Peyer's patch (tissue), 4 donors: ENCODE measurements around the gene HAGHL. TPM values are rescaled to one million over a fixed set of nuclear protein-coding genes. Genes with fewer than 3 reads are reported as not detected.

Experiments
- DNase-seq, 3 donors: peaks; one replicate each; pipeline ENCODE4 v3.0.0-alpha.2; 2017 to 2019
- H3K27ac ChIP-seq, 4 donors: fragments of 200-600 bp; sonication (generic); one replicate each; pipeline ENCODE4 v1.5.1; 2016 to 2019
- H3K27me3 ChIP-seq, 2 donors: fragments of 200-600 bp; sonication (generic); one replicate each; pipeline ENCODE4 v1.5.1; 2019
- H3K36me3 ChIP-seq, 3 donors: fragments of 200-600 bp; sonication (generic); one replicate each; pipeline ENCODE4 v1.5.1; 2016 to 2019
- H3K4me1 ChIP-seq, 4 donors: fragments of 200-600 bp; sonication (generic); one replicate each; pipeline ENCODE4 v1.5.1; 2016 to 2019
- H3K4me3 ChIP-seq, 4 donors: fragments of 200-600 bp; sonication (generic); 1 replicate in 3 of 4; 2 replicates in 1 of 4; pipeline ENCODE4 v1.5.1; 2016 to 2019; ENCODE audit warnings: mild to moderate bottlenecking in 1 of 4
- H3K9me3 ChIP-seq, 4 donors: fragments of 200-600 bp; sonication (generic); one replicate each; pipeline ENCODE4 v1.5.1; 2016 to 2019; ENCODE audit warnings: mild to moderate bottlenecking in 1 of 4
- POLR2A ChIP-seq, 2 donors: fragments of 450-650 bp; IDR thresholded peaks; one replicate each; pipeline ENCODE4 v1.5.1; 2017; ENCODE audit warnings: antibody characterized with exemption in 2 of 2, mild to moderate bottlenecking in 2 of 2, moderate library complexity in 2 of 2
- total RNA-seq, 4 donors: library from RNA; depleted of rRNA; stranded (reverse); fragments of >200 nt; gene quantifications; one replicate each; pipeline ENCODE4 v1.1.0, GENCODE V29; 2016
- TF ChIP-seq, protein P1 (sequence below), 6 experiments: fragments of 450-650 bp in 4 of 6; fragments of 200-600 bp in 2 of 6; sonication (generic) in 1 of 6; IDR thresholded peaks; one replicate each; pipeline ENCODE4 v1.5.1; 2017 to 2019; ENCODE audit warnings: antibody characterized with exemption in 6 of 6, mild to moderate bottlenecking in 3 of 6, moderate library complexity in 1 of 6

The HAGHL gene
- total RNA-seq, 4 donors from 2014 or later = 0.53 to 42.9 (median 3.4) TPM

DNA sequence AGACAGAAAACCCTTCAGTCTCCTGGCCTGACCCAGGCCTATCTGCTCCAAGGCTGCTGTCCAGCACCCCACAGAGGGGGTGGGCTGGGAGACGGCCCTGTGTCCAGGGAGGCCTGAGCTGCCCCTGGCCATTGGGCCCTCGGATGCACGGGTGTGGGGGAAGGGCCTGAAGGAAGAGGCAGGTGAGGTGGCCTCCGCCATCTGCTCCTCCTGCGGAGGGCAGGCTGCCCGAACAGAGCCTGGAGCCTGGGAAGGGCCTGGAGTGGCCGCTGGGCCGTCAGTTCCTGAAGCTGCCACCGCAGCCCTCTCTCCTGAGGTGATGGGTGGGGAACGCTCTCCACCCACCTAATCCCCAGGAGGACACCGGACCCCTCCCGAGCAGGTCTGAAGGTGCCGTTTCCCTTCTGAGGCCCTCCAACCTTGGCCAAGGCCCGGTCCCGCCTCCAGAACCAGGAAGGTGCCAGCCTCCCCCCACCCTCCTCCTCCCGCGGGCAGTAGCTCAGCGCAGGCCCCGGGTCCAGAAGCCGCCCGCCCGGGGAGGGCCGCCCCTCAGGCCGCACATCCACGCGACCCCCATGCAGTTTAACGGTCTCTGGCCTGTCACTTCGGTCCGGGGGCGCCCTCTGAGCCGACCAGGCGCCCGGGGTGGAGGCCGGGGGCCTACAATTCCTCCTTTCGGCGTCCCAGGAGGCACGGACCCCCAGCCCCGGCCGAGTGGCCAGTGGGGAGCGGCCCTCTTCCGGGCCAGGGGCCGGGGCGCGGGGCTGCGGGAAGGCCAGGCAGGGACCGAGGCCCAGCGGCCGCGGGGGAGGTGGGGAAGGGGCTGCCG, 22.1 kb upstream of the HAGHL start:
- no peak for DNase-seq
- no peak for TF ChIP-seq POLR2A (IDR thresholded peaks at IDR 0.05)
- TF ChIP-seq, protein P1, sequence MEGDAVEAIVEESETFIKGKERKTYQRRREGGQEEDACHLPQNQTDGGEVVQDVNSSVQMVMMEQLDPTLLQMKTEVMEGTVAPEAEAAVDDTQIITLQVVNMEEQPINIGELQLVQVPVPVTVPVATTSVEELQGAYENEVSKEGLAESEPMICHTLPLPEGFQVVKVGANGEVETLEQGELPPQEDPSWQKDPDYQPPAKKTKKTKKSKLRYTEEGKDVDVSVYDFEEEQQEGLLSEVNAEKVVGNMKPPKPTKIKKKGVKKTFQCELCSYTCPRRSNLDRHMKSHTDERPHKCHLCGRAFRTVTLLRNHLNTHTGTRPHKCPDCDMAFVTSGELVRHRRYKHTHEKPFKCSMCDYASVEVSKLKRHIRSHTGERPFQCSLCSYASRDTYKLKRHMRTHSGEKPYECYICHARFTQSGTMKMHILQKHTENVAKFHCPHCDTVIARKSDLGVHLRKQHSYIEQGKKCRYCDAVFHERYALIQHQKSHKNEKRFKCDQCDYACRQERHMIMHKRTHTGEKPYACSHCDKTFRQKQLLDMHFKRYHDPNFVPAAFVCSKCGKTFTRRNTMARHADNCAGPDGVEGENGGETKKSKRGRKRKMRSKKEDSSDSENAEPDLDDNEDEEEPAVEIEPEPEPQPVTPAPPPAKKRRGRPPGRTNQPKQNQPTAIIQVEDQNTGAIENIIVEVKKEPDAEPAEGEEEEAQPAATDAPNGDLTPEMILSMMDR (IDR thresholded peaks at IDR 0.05) = no peak
- Histone ChIP-seq H3K27ac (no peak overlapping the region), H3K9me3 (no peaks in the 10 kb centered on the region), H3K4me3 (no peak overlapping the region), H3K36me3 (no peaks in the 10 kb centered on the region), H3K27me3 (peaks cover 0 to 68% of the 10 kb centered on the region in 2 donors), H3K4me1 (peaks cover 0 to 16% (median 6%) of the 10 kb centered on the region in 4 donors)

DNA sequence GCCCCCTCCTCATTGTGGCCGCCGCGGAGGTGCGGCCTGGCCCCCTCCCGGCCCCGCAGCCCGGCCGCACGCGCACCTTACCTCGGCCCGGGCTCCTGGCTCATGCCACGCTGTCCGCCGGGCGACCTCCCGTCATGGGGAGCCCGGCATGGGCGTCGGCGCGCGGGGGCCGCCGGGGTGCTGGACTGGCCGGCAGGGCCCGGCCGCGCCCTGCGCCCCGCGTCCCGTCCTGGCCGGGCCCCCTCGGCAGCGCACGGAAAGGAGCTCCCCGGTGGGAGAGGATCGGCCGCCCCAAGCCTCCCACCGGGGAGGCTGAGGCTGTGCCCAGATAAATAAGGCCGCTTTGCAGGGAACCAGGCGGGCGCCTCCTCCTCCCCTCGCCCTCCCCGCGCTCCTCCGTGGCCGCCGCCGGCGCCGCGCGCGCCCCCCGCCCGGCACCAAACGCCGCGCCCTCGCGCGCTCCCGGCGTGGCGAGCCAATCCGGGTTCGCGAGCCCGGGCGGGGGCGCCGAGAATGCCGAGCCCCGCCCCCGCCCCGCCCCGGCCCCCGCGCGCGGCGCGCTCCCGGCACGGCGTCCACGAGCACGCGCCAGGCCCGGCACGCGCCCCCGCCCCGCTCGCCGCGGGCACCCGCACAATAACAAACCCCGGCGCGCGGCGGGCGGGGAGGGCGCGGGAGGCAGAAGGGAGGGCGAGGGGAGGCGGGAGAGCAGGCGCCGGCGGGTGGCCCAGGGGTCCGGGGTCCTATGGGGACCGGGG, 21.3 kb upstream of the HAGHL start, which contains the start of gene FBXL16:
Gene FBXL16, minus strand, starts transcription at position 371 of the 758 bp plus-strand sequence. CDS start 8,396 bp downstream, outside the sequence.
- TF ChIP-seq, protein P1 (IDR thresholded peaks at IDR 0.05) = no peak
- TF ChIP-seq POLR2A (IDR thresholded peaks at IDR 0.05) = no peak
- no peaks in the 10 kb centered on the region for H3K36me3 ChIP-seq
- H3K27ac ChIP-seq = no peak within 1 kb of the TSS
- peaks cover 0 to 12% (median 6%) of the 10 kb centered on the region in 4 donors for H3K4me1 ChIP-seq
- no peaks in the 10 kb centered on the region for H3K9me3 ChIP-seq
- no peak within 1 kb of the TSS for H3K4me3 ChIP-seq
- peaks cover 0 to 60% of the 10 kb centered on the region in 2 donors for H3K27me3 ChIP-seq
- no peak for DNase-seq

DNA sequence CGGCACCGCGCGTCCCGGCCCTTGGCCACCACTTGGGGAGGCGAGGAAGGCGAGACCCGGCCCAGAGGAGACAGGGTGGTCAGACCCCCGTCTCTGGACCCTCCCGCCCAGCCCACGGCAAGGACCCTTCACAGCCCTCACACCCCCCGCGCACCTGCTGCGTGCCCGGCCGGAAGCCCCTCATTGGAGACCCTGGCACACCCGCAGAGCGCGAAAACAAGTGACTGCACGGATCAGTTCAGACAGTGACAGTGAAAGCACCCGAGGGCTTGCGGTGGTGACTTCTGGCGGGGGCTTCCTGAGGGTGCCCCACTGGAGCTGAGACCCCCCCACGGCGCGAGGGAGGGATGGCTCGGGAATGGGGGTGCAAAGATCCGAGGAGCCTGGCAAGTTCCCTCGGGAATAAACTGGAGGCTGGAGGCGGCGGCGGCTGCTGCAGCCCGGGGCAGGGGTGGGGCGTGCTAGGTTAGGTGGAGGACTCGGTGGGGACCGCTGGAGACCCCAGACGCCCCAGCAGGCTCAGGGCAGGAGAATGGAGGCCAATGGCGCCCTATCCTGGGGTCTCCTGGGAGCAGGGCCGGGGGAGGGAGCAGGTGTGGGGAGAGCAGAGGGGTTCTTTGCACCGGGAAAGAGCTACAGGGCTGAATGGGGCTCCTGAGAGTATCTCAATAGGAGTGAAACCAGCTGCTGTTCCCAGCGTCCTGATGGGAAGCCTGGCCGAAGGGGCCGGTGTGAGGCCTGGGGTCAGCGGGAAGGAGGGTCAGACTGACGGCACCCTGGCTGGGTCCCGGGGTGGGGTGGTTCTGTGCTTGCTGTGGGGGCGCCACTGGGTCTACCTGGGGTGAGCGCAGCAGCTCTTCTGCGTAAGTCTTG, 20.5 kb upstream of the HAGHL start:
- H3K4me1 ChIP-seq = peaks cover 0 to 12% (median 3%) of the 10 kb centered on the region in 4 donors
- no peak overlapping the region for H3K27ac ChIP-seq
- H3K4me3 ChIP-seq = no peak overlapping the region
- H3K9me3 ChIP-seq = no peaks in the 10 kb centered on the region
- TF ChIP-seq POLR2A (IDR thresholded peaks at IDR 0.05) = no peak
- TF ChIP-seq, protein P1 (IDR thresholded peaks at IDR 0.05) = no peak
- no peak for DNase-seq
- H3K27me3 ChIP-seq = peaks cover 0 to 60% of the 10 kb centered on the region in 2 donors
- no peaks in the 10 kb centered on the region for H3K36me3 ChIP-seq

DNA sequence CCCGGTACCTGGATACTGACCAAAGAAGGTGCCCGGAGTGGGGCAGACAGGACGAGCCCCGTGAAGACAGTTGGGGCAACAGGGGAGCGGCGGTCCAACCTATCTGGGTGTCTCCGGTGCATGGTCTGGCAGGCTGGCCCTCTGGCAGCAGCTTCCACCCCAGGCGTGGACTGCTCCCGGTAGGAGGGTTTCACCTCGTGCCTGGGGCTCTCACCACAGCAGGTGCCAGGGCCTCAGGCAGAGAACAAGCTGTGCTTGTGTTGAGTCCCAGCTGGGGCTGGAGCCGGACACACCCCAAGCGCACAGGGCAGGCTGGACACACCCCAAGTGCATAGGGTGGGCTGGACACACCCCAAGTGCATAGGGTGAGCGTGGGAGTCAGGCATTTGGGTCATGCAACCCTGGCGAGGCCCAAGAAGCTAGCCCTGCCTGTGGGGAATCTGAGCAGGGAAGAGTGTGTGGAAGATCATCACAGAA, 19.8 kb upstream of the HAGHL start:
- DNase-seq = no peak
- Histone ChIP-seq H3K27ac (no peak overlapping the region), H3K4me3 (no peak overlapping the region), H3K36me3 (no peaks in the 10 kb centered on the region), H3K27me3 (peaks cover 0 to 53% of the 10 kb centered on the region in 2 donors), H3K9me3 (no peaks in the 10 kb centered on the region), H3K4me1 (peaks cover 0 to 15% (median 3%) of the 10 kb centered on the region in 4 donors)
- TF ChIP-seq, protein P1 (IDR thresholded peaks at IDR 0.05) = no peak
- TF ChIP-seq POLR2A (IDR thresholded peaks at IDR 0.05) = no peak

DNA sequence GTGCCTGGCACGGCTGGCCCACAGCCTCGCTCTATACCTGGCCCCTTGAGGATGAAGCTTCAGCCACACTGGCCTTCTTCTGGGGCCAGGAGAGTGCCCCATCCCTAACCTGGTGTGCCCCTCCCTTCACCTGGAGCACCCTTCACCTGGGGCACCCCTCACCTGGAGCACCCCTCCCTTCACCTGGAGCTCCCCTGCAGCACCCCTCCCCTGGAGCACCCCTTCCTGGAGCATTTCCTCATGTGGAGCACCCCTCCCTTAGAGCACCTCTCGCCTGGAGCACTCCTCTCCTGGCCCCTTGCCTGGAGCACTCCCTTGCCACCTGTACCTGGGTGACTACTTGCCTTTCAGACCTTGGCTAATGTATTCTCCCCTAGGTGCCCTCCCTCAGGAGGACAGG, 18.9 kb upstream of the HAGHL start:
- no peaks in the 10 kb centered on the region for H3K36me3 ChIP-seq
- no peak overlapping the region for H3K27ac ChIP-seq
- peaks cover 0 to 44% of the 10 kb centered on the region in 2 donors for H3K27me3 ChIP-seq
- no peaks in the 10 kb centered on the region for H3K9me3 ChIP-seq
- DNase-seq = no peak
- H3K4me3 ChIP-seq = no peak overlapping the region
- peaks cover 0 to 15% (median 3%) of the 10 kb centered on the region in 4 donors for H3K4me1 ChIP-seq
- no peak for TF ChIP-seq POLR2A (IDR thresholded peaks at IDR 0.05)
- TF ChIP-seq, protein P1 (IDR thresholded peaks at IDR 0.05) = no peak
